Loucy (cell line): ENCODE results near the gene CAAP1.

Source experiments
- H2AFZ ChIP-seq: fragments of 200-600 bp; sonication (generic); 2 replicates; pipeline ENCODE4 v1.6.0; 2016; ENCODE audit warnings: antibody characterized with exemption, mild to moderate bottlenecking, low read length, moderate library complexity
- H3F3A ChIP-seq: fragments of 200-600 bp; 2 replicates; pipeline ENCODE4 v1.6.0; 2016; ENCODE audit warnings: antibody characterized with exemption, low read depth, mild to moderate bottlenecking
- H3K27me3 ChIP-seq: fragments of 200-600 bp; sonication (generic); 2 replicates; pipeline ENCODE4 v1.6.1; 2014; ENCODE audit warnings: low read length, mild to moderate bottlenecking; ENCODE audit not compliant: insufficient read depth, poor library complexity, severe bottlenecking
- H3K36me3 ChIP-seq: fragments of 200-600 bp; sonication (generic); 2 replicates; pipeline ENCODE4 v1.6.1; 2016; ENCODE audit warnings: low read length; ENCODE audit not compliant: insufficient read depth
- H3K4me1 ChIP-seq: fragments of 200-600 bp; sonication (generic); 2 replicates; pipeline ENCODE4 v1.5.1; 2014; ENCODE audit warnings: low read length, mild to moderate bottlenecking; ENCODE audit not compliant: insufficient read depth, poor library complexity, severe bottlenecking
- H3K4me2 ChIP-seq: fragments of 200-600 bp; sonication (generic); 2 replicates; pipeline ENCODE4 v1.6.0; 2014; ENCODE audit warnings: antibody characterized with exemption, low read length, low read depth, mild to moderate bottlenecking; ENCODE audit not compliant: poor library complexity, severe bottlenecking
- H3K4me3 ChIP-seq: fragments of 200-600 bp; sonication (generic); 2 replicates; pipeline ENCODE4 v1.5.1; 2014; ENCODE audit warnings: low read length, mild to moderate bottlenecking, mixed read lengths; ENCODE audit not compliant: poor library complexity, severe bottlenecking
- H3K79me2 ChIP-seq: fragments of 200-600 bp; sonication (generic); 2 replicates; pipeline ENCODE4 v1.6.1; 2014; ENCODE audit warnings: low read length; ENCODE audit not compliant: insufficient read depth
- H3K9ac ChIP-seq: fragments of 200-600 bp; sonication (generic); 2 replicates; pipeline ENCODE4 v1.6.0; 2014; ENCODE audit warnings: mild to moderate bottlenecking, low read depth, low read length, moderate library complexity; ENCODE audit not compliant: poor library complexity, severe bottlenecking
- H3K9me2 ChIP-seq: fragments of 200-600 bp; sonication (generic); replicated peaks from 2 replicates; pipeline ENCODE4 v1.6.1; 2016; ENCODE audit warnings: low read depth, low read length, mixed read lengths
- H3K9me3 ChIP-seq: fragments of 200-600 bp; sonication (generic); 2 replicates; pipeline ENCODE4 v1.6.1; 2014; ENCODE audit warnings: mild to moderate bottlenecking, antibody characterized with exemption, low read length, low read depth; ENCODE audit not compliant: insufficient read depth
- H4K20me1 ChIP-seq: fragments of 200-600 bp; sonication (generic); 2 replicates; pipeline ENCODE4 v1.6.0; 2014; ENCODE audit warnings: antibody characterized with exemption, low read length, mild to moderate bottlenecking; ENCODE audit not compliant: insufficient read depth, poor library complexity, severe bottlenecking
- EZH2phosphoT487 ChIP-seq: fragments of 200-600 bp; IDR thresholded peaks from 2 replicates; pipeline ENCODE4 v1.6.1; 2018; ENCODE audit warnings: antibody characterized with exemption, mild to moderate bottlenecking, moderate library complexity, borderline replicate concordance
- TF ChIP-seq, protein P1 (sequence below): fragments of 200-600 bp; sonication (generic); conservative IDR thresholded peaks from 2 replicates; pipeline ENCODE4 v1.5.1; 2014; ENCODE audit warnings: mild to moderate bottlenecking, antibody characterized with exemption, low read length

CAAP1 gene

DNA sequence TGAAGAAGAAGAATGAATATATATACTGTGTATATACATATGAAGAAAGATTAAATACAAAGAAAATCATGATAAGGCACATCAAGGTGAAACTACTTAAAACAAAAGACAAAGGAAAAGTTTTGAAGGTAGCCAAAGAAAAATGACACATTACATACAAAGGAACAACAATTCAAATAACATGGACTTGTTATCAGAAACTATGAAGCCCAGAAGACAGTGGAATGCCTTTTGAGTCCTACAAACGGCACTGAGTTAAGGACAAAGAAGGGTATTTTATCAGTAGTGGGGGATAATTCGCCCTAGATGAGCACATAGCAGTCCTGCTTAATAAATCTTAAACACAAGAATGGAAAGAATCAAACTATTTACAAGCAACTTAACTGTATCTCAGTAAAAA is 77.8 kb downstream of the CAAP1 start:
- Histone ChIP-seq H3K9me3 (no peaks in the 10 kb centered on the region), H3K9me2 (no peaks in the 10 kb centered on the region), H3K36me3 (no peaks in the 10 kb centered on the region), H3K4me3 (no peak overlapping the region), H3K79me2 (no peaks in the 10 kb centered on the region), H3K4me1 (no peaks in the 10 kb centered on the region), H3K9ac (no peak overlapping the region), H3F3A (no peaks in the 10 kb centered on the region), H3K27me3 (no peaks in the 10 kb centered on the region), H3K4me2 (no peak overlapping the region), H2AFZ (no peak overlapping the region), H4K20me1 (no peaks in the 10 kb centered on the region)
- TF ChIP-seq, protein P1, sequence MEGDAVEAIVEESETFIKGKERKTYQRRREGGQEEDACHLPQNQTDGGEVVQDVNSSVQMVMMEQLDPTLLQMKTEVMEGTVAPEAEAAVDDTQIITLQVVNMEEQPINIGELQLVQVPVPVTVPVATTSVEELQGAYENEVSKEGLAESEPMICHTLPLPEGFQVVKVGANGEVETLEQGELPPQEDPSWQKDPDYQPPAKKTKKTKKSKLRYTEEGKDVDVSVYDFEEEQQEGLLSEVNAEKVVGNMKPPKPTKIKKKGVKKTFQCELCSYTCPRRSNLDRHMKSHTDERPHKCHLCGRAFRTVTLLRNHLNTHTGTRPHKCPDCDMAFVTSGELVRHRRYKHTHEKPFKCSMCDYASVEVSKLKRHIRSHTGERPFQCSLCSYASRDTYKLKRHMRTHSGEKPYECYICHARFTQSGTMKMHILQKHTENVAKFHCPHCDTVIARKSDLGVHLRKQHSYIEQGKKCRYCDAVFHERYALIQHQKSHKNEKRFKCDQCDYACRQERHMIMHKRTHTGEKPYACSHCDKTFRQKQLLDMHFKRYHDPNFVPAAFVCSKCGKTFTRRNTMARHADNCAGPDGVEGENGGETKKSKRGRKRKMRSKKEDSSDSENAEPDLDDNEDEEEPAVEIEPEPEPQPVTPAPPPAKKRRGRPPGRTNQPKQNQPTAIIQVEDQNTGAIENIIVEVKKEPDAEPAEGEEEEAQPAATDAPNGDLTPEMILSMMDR, result no peak
- TF ChIP-seq EZH2phosphoT487, result no peak

- H3K4me2 ChIP-seq, result no peak overlapping the region
- H3F3A ChIP-seq, result no peaks in the 10 kb centered on the region
- H2AFZ ChIP-seq, result no peak overlapping the region
- H3K4me3 ChIP-seq, result no peak overlapping the region
- no peaks in the 10 kb centered on the region for H3K9me3 ChIP-seq
- H3K9me2 ChIP-seq, result no peaks in the 10 kb centered on the region
- H3K4me1 ChIP-seq, result no peaks in the 10 kb centered on the region
- no peaks in the 10 kb centered on the region for H3K27me3 ChIP-seq
- TF ChIP-seq EZH2phosphoT487, result no peak
- TF ChIP-seq, protein P1, result no peak
- no peaks in the 10 kb centered on the region for H4K20me1 ChIP-seq
- no peak overlapping the region for H3K9ac ChIP-seq
- H3K79me2 ChIP-seq, result no peaks in the 10 kb centered on the region
- H3K36me3 ChIP-seq, result no peaks in the 10 kb centered on the region
Observed at GRCh38 chr9:26813247-26813646, 79.4 kb downstream of the CAAP1 start.

DNA sequence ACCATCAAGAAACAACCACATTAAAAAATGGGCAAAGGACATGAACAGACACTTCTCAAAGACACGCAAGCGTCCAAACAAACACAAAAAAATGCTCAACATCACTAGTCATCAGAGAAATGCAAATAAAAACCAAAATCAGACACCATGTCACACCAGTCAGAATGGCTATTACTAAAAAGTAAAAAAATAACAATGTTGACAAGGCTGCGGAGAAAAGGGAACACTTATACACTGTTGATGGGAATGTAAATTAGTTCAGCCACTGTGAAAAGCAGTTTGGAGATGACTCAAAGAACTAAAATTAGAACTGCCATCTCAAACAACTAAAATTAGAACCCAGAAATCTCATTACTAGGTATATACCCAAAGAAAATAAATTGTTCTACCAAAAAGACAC is 80.4 kb downstream of the CAAP1 start:
- Histone ChIP-seq H3K9ac (no peak overlapping the region), H3K4me2 (no peak overlapping the region), H3K27me3 (no peaks in the 10 kb centered on the region), H3K9me3 (no peaks in the 10 kb centered on the region), H3K4me1 (no peaks in the 10 kb centered on the region), H3K79me2 (no peaks in the 10 kb centered on the region), H3K36me3 (no peaks in the 10 kb centered on the region), H3K4me3 (no peak overlapping the region), H2AFZ (no peak overlapping the region), H3K9me2 (no peaks in the 10 kb centered on the region), H4K20me1 (no peaks in the 10 kb centered on the region), H3F3A (no peaks in the 10 kb centered on the region)
- TF ChIP-seq, protein P1, result no peak
- TF ChIP-seq EZH2phosphoT487, result no peak
